ENCODE results near the gene TSEN54.
"Not testable (repeated sequence)": the region's sequence is repeated elsewhere in the genome, so short reads cannot be mapped to it uniquely, and the experiment has no call there.

The TSEN54 gene

DNA sequence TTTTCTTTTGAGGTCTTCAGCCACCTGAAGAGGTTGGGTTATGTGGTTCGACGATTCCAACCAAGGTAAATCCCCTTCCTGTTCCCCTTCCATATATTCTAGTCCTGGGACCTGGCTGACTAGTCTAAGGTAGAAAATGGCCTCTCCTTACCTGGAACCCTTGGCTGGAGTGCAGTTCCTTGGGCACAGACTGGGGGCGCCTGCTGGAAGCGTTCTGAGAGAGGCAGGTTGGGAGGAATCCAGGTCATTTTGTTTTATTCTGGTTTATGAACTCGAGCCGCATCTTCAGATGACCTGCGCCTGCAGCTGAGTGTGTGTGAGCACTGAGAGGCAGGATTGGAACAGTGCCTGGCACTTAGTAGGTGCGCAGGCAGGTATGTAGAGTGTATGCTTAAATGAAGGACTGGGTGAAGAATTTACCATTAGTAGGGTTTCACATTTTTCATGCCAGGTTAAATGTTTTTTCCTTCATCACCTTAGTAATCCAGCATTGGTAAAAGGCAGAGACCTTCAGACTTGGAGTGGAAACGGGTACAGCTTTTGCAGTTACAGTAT is 2.7 kb downstream of the TSEN54 start:
- DNase-seq = no peak

DNA sequence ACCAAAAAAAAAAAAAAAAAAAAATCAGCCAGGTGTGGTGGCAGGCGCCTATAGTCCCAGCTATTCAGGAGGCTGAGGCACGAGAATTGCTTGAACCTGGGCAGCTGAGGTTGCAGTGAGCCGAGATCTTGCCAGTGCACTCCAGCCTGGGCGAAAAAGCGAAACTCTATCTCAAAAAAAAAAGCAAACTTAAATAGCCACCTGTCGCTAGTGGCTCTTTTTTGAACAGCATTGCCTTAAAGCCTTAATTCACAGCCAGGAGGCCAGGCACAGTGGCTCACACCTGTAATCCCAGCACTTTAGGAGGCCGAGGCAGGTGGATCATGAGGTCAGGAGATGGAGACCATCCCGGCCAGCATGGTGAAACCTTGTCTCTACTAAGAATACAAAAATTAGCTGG is 4.1 kb downstream of the TSEN54 start:
- DNase-seq = not testable (repeated sequence)

DNA sequence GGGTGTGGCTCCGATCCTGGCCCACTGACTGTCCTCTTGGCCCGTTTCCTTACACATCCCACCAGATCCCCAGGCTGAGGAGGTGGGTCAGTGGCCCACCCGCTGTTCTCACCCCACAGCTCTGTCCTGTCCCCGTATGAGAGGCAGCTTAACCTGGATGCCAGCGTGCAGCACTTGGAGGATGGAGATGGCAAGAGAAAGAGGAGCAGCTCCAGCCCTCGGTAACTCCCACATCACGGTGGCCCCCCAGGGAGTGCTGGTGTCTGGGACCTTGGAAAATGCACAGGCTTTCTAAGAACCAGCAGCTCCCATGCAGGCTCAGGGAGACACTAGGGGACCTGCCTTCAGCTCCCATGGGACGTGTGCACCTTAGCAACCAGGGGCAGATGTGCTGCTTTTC is 5.0 kb downstream of the TSEN54 start:
- no peak for DNase-seq

DNA sequence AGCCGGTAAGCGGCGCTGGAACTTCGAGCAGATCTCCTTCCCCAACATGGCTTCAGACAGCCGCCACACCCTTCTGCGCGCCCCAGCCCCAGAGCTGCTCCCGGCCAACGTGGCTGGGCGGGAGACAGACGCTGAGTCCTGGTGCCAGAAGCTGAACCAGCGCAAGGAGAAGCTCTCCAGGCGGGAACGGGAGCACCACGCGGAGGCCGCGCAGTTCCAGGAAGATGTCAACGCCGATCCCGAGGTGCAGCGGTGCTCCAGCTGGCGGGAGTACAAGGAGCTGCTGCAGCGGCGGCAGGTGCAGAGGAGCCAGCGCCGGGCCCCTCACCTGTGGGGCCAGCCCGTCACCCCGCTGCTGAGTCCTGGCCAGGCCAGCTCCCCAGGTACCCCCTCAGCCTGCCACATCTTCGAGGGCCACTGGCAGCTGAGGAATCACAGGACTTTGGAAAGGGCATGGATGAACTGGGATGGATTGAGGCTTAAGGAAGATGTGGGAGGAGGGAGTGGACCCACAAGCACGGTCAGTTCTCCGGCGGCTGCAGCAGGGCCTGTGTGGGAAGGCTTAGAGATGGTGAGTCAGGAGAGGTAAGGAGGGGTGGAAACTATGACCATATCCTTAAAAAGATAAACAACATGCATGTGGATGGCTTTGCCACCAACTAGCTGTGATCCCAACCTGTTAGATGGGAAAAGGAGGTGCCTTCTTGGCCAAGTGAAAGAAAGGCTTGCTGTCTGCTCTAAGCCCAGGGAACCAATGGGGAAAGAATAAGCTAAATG is 5.8 kb downstream of the TSEN54 start:
- DNase-seq = no peak

DNA sequence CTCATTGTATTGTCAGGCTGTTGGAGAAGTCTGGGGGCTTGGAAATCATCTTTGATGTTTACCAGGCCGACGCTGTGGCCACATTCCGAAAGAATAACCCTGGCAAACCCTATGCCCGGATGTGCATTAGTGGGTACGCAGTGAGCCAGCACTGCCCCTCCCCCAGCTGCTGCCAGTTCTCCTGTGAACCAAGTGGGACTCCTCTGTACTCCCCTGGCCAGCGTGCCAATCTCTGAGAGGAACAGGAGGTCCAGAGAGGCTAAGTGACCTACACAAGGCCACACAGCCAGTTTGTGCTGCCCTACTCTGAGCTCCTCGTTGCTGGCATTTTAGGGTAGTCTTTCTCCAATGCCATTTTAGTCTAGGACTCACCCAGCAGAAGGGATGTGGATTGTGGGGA is 7.3 kb downstream of the TSEN54 start:
- no peak for DNase-seq

DNA sequence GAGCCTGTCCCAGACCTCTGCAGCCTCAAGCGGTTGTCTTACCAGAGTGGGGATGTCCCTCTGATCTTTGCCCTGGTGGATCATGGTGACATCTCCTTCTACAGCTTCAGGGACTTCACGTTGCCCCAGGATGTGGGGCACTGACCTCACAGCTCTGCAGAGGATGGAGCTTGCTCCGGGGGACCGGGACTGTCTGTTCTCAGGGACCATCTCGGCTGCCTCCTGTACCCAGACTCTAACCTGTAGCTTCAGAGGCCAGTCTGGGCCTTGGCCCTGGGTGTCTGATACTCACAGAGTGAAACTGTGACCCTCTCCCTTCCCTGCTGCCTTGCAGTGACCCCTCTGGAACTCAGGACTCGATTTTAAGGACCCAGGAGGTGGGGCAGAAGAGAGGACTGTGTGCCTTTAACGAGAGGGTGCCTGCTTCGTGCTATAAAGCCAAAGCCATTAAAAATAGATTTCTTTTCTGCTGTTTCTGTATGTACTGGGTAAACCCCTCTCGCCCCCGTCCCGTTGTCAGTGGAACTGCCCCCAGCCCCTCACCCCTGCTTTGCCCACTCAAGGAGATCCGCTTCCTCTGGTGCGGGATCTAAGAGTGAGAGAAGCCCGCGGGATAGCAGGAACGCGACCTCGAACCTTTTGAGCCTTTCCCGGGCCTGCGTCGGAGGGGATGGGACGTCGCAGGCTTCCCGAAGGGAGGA is 8.1 kb downstream of the TSEN54 start:
- no peak for DNase-seq

DNA sequence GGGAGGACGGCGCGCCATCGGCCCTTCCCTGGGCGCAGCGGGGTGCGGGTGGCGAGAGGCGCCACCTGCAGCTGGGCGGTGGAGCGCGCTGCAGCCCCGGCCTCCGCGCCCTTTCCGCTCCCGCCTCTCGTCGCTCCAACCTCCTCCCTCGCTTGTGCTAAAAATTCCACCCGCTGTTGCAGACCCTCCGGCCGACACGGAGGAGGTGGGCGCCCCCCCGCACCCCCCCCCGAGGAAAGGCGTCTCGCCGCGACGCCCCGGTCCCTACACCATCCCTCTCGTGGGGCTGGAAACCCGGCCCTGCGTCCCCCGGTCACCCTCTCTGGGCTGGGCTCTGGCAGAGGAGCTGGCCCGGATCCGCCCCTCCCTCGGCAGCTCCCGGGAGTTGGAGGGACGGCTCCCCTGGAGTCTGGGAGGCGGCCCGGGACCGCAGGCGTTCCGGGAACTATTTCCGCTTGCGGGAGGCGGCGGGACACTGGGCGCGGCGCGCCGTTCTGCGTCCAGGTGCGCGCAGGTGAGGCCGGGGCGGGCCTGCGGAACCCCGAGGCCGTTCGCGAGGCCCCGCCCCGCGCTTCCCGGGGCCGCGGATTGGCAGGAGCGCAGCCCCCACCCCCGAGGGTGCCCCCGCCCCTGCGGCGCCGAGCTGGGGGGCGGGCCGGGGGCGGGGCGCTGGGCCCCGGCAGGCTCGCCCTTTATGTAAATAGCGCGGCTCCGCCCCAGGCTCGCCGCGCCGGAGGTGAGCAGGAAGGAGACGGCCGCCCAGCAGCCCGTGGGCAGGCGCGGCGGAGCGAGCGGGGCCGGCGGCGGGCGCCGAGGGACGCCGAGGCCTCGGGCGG is 8.9 kb downstream of the TSEN54 start, which contains the start of gene LLGL2:
Gene LLGL2, plus strand, starts transcription at position 728 of the 836 bp plus-strand sequence. CDS start 17,730 bp downstream, outside the sequence.
- peak; percentile 76 to 91 (median 82) for DNase-seq

DNA sequence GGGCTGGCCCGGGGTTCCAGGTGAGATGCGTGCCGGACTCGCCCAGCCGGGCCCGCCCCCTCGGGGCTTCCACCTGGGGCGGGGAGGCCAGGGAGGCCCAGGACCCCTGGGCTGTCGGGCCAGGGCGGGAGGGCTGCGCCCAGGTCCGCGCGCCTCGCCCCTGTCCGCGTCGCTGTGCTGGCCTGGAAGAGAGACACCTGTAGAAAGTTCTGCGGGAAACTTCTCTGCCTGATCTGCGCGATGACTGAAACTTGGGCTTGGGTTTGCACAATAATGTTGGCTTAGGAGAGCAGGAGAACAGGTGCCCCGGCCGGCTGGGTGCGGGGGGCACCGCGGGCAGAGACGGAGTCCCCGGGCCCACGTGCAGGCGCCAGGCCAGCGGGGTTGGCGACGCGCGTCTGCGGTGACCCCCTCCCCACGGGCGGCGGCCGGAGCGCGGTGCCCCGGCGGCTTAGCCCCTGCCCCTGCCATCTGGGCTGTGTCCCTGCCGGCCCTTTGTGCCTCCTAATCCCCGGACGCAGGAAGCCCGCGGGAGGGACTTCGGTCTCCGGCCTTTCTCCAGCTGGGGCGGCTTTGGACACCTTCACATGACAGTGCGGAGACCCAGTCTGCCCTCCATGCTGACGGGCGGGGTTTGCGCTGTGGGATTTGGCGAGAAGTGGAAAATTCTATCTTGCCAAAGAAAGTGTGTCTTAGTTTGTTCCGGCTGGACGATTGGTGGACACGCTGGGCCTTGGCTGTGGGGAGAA is 9.7 kb downstream of the TSEN54 start:
- no peak for DNase-seq

DNA sequence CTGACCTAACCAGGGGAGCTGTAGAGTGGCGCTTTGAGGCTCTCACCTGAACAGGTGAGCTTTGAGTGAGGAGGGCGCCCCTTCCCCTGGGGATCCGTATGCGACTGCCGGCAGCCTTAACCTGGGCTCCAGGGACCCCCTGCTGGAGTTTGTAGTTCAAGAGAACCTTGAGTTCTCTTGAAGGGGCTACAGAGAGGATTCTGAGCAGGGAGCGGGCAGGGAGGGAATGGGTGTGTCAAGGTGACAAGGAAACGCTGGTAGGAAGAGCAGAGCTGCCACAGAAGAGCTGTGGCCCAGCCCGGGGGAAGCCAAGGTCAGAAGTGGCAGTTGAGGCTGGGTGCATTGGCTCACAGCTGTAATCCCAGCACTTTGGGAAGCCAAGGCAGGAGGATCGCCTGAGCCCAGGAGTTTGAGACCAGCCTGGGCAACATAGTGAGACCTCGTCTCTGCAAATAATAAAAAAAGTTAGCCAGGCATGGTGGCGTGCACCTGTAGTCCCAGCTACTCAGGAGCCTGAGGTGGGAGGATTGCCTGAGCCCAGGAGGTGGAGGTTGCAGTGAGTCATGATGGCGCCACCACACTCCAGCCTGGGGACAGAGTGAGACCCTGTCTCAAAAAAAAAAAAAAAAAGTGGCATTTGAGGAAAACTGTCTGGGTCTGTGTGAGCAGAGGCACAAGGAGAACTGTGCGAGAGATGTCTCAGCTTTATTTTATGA is 10.4 kb downstream of the TSEN54 start:
- DNase-seq = no peak

DNA sequence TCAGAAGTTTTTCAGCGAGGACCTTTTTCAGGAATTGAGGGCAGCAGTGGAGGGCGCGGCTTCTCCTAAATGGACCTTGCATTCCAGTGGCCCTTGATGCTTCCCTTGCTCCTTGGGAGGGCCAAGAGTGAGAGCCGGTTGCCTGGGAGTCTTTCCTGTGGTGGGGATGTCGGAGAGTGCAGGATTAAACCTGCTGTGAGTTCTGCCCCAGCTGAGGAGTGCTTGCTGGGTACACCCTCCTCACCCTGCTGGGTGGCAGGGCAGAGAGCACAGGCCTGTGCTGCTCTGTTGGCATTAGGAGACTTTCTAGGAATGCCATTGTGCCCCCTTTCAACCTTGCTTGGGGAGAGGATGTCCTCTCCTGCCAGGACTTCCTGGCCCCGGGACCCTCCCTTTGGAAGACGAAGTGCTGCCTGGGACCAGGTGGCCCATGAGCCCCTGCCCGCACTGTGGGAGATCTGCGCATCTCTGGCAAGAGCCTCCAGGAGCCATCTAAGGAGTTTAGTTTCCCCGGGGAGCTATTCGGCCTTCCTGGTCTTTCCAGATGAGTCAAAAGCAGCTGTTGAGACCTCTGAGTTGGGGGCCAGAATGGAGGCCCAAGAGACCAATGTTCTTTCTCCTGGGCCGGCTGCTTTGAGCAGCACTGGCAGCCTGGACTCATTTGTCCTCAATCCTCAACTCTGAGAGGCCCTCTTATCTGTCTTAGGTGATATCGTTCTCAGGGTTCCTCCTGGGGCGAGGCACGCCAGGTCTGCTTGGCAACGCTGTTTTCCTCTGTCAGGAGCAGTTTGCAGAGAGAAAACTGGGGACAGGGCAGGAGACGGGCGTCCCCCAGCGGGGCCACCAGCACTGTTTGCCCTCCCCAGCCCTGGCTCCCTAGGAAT is 14.8 kb downstream of the TSEN54 start:
- no peak for DNase-seq

DNA sequence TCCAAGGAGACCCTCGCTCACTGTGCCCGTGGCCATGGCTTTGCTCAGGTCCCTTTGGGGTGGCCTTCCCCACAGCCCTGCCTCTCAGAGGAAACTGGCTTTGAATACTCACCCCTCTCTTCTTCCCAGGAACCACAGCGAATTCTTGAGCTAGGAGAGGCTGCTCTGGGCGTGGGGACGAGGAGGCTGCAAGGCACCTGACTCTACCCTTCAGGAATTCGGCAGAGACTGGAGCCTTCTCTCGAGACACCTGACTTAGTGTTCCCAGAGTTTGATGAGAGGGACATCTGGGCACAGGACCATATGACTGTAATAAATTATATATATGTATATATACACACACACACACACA is 15.4 kb downstream of the TSEN54 start:
- DNase-seq = no peak

DNA sequence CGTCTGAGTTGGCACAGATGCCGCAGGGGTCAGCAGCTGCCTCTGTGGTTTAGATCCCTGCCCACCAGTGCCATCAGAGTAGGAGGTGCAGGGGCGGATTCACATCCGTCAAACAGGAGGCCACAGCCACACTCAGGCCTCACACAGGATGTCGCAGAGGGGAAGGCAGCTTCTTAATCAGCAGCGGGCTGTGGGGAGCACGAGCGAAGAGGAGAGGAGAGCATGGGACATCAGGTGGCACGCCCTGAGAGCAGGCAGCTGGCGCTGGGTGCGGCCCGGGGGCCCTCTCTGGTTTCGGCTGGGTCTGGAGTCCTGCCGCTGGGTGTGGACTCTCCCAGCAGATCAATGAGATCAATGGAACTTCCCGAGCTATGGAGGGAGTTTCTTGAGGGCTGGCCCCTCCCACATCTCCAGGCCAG is 18.8 kb downstream of the TSEN54 start:
- peak in 3 of 5 donors; percentile 24 to 89 (median 35) for DNase-seq

DNA sequence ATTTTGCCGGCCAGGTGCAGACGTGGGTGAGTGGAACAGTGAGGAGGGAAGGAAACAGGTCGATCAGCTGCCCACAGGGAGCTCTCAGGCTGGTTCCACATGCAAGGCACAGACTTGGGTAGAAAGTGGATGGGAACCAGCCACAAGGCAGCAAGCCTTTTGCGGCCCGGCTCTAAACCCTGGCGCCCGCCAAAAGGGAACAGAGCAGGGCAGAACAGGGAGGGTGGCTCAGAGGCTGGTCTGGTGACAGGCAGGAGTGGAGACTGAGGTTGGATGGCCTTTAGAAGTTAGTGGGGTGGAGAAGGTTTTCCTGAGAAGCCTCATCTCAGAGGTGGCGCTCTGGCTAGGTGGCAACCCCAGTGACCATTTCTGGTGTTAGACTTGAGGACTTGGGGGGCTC is 19.5 kb downstream of the TSEN54 start:
- DNase-seq = no peak

DNA sequence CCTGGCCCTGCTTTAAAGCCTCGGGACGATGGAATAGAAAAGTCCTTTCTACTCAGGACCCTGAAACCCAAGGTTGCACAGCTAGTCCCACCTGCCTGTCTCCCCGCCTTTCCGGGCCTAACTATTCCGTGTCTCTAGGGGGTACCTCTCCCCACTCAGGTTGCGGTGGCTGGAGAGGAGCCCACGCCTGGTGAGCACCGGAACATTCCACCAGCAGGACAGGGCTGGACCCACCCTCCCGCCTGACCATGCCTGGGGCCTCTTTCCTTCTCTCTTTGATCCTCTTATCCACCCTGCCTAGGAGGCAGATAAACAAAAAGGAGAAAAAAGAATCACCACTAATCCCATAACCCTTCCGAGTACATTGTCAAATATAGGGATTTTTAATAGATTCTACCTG is 20.0 kb downstream of the TSEN54 start:
- DNase-seq = no peak

DNA sequence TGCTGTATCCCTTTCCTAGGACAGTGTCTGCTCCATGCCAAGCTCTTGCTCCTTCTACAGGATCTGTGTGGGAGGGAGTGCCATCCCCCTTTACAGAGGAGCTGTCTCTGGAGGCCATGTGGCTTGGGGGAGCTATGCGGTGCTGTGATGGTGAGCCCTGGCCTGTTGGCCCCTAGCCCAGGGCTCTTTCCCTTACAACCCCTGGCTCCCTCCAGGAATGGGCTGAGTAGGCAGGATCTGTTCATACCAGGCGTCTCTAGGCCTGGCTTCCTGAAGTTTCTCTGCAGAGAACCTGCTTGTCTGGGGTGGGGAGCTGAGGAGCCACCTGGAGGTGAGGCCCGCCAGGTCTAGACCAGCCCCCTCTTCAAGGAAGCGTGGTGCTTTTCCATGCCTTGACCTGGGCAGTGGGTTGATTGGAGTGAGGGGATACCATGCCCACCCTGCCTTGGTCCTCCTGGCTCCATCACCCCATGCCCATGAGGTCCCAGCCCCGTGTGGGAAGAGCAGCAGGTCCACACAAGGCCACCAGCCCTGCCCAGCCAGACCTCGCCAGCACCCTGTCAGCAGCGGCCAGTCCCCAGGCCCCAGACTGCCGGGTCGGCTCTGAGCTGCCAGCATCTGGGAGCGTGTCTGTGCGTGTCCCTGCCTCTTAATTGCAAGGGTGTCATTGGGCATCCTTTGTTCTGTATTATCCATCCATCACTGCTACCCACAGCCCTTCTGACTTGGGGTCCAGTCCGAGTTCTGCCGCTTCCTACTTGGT is 23.8 kb downstream of the TSEN54 start:
- no peak for DNase-seq

DNA sequence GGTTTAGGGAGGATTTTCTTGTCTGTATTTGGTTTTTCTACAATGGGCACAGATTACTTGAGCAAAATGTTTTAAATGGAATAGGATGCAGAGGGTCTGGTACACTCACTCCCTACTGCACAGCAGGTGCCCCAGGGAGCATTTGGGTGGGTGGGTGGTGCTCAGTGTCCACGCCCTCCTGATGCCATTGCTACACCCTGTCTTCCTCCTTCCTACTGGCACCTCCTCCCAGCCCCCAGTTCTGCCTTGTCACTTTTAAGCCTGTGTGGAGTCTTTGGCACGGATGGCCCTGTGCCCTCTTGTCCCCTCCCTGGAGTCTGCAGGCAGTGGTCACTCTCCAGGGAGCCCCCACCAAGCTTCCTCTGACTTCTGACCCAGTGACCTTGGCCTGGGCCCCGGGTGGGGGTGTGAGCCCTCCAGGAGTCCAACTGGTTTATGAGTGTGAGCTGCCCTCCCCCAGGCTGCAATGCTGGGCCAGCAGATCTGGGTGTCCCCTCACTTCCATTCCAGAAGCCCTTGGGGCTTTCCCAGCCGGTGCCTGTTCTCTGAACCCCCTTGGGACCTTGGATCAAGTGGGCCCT is 24.7 kb downstream of the TSEN54 start:
- DNase-seq = no peak

DNA sequence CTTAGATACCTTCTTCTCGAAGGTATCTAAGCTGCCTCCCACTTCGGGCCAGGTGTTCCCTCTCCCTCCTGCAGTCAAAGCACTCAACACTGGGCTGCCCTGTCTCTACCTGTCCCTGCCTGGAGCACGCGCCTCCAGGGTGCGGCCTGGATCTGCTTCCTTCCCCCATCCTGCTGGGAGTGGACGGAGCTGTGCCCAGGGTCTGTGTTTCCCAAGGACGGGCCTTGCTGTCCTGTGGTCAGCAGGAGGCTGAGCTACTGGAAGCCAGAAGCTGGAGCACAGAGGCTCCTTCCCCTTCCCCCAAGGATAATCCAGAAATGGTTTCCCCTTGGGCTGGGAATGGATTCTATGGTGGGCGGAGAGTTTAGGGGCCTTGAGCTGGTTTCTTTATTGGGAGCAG is 25.9 kb downstream of the TSEN54 start:
- DNase-seq = no peak

DNA sequence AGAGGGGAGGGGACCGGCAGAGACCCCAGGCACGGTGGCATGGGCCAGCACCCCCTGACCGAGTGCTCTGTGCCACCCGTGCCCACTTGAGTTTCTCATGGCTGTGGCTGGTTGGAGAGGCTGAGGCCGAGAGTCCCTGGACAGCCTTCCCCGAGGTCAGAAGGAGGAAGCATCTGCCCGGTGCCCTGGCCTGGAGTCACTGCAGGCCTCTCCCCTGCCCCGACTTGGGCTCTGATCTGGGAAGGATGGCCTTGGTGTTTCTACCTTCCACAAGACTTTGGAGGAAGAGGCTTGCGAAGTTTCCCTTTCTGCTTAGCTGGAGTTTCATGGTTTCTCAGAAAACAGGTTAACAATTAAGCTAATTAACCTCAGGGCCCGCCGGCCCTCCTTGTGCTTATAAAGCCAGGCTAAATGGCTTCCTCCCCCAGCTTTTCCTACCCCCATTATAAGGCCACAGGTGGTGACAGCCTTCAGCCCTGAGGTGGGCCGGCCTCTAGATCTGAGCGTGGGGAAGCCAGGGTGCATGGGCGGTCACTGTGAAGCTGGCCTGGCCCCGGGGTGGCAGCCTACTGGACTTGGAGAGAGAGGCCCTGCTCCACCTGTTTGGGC is 26.5 kb downstream of the TSEN54 start:
- DNase-seq = no peak

DNA sequence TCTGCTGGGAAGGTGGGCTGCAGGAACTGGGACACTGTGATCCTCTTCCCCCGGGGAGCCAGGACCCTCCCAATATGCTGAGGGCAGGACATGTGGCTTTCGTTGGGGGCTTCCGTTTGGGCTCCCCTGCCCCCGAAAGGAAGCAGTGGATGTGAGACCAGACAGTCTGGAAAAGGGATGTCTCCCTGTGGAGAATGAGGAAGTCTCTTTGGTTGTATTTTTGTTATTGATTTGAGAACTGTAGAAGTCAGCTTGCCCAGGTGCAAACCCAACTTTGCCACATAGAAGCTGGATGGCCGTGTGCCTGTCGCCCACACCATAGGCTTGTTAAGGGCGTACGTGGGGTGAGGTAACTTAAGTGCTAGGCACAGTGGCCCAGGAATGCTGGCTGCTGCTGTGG is 27.9 kb downstream of the TSEN54 start:
- no peak for DNase-seq
